Memory B cell (primary cell): Measurements from ENCODE around the gene SRSF12.
"Not testable (repeated sequence)": the region's sequence is repeated elsewhere in the genome, so short reads cannot be mapped to it uniquely, and the experiment has no call there.

Experiments
- ATAC-seq: fragments of 150-1000 bp; cut with Tn5 transposase; 2 replicates; pipeline ENCODE4 v1.10.0; 2021; ENCODE audit warnings: low read depth, mild to moderate bottlenecking, moderate library complexity
- DNase-seq, 2 donors: peaks; one replicate each; pipeline ENCODE4 v3.0.0; 2022; ENCODE audit warnings: low spot score in 2 of 2
- H3K27ac Mint-ChIP-seq: one replicate; pipeline ENCODE4 v1.8.0; 2022; ENCODE audit warnings: mild to moderate bottlenecking, moderate library complexity, mixed read lengths
- H3K27me3 Mint-ChIP-seq: one replicate; pipeline ENCODE4 v1.8.0; 2022; ENCODE audit warnings: mixed read lengths
- H3K36me3 Mint-ChIP-seq: one replicate; pipeline ENCODE4 v1.8.0; 2022; ENCODE audit warnings: mild to moderate bottlenecking, mixed read lengths
- H3K4me1 Mint-ChIP-seq: one replicate; pipeline ENCODE4 v1.8.0; 2022; ENCODE audit warnings: mixed read lengths
- H3K4me3 Mint-ChIP-seq: one replicate; pipeline ENCODE4 v1.8.0; 2022; ENCODE audit warnings: mild to moderate bottlenecking, moderate library complexity, mixed read lengths
- H3K9me3 Mint-ChIP-seq: one replicate; pipeline ENCODE4 v1.8.0; 2022; ENCODE audit warnings: mixed read lengths

Gene SRSF12

GRCh38 chr6:89140347-89141156, 22.7 kb upstream of the SRSF12 start:
- Mint-ChIP-seq H3K4me3 (no peak overlapping the region), H3K36me3 (no peaks in the 10 kb centered on the region), H3K4me1 (no peaks in the 10 kb centered on the region), H3K27ac (no peak overlapping the region), H3K27me3 (no peaks in the 10 kb centered on the region), H3K9me3 (no peaks in the 10 kb centered on the region)
- DNase-seq: no peak
- no peak for ATAC-seq

GRCh38 chr6:89139509-89140346, 21.9 kb upstream of the SRSF12 start:
- Mint-ChIP-seq H3K27ac (no peak overlapping the region), H3K4me3 (no peak overlapping the region), H3K4me1 (no peaks in the 10 kb centered on the region), H3K36me3 (no peaks in the 10 kb centered on the region), H3K27me3 (no peaks in the 10 kb centered on the region), H3K9me3 (no peaks in the 10 kb centered on the region)
- ATAC-seq (no peak), DNase-seq (no peak)

- no peaks in the 10 kb centered on the region for H3K27me3 Mint-ChIP-seq
Observed at GRCh38 chr6:89138173-89138572, 20.3 kb upstream of the SRSF12 start.

GRCh38 chr6:89134723-89135122, 16.9 kb upstream of the SRSF12 start:
- H3K27ac Mint-ChIP-seq: no peak overlapping the region
- H3K9me3 Mint-ChIP-seq: no peaks in the 10 kb centered on the region
- no peak overlapping the region for H3K4me3 Mint-ChIP-seq
- peaks cover 1% of the 10 kb centered on the region for H3K36me3 Mint-ChIP-seq
- ATAC-seq: no peak
- DNase-seq: no peak
- H3K4me1 Mint-ChIP-seq: no peaks in the 10 kb centered on the region
- H3K27me3 Mint-ChIP-seq: no peaks in the 10 kb centered on the region

More at GRCh38 chr6:89138173-89138572, 20.3 kb upstream of the SRSF12 start:
- no peak overlapping the region for H3K4me3 Mint-ChIP-seq
- no peaks in the 10 kb centered on the region for H3K4me1 Mint-ChIP-seq
- ATAC-seq (no peak), DNase-seq (no peak)
- H3K36me3 Mint-ChIP-seq: peaks cover 1% of the 10 kb centered on the region
- no peaks in the 10 kb centered on the region for H3K9me3 Mint-ChIP-seq
- H3K27ac Mint-ChIP-seq: no peak overlapping the region

GRCh38 chr6:89133981-89134380, 16.1 kb upstream of the SRSF12 start:
- Mint-ChIP-seq H3K9me3 (no peaks in the 10 kb centered on the region), H3K27ac (no peak overlapping the region), H3K4me1 (no peaks in the 10 kb centered on the region), H3K4me3 (no peak overlapping the region), H3K27me3 (no peaks in the 10 kb centered on the region), H3K36me3 (peaks cover 1% of the 10 kb centered on the region)
- ATAC-seq (no peak), DNase-seq (no peak)

GRCh38 chr6:89132057-89132456, 14.2 kb upstream of the SRSF12 start:
- peaks cover 8% of the 10 kb centered on the region for H3K36me3 Mint-ChIP-seq
- no peak for DNase-seq
- no peaks in the 10 kb centered on the region for H3K4me1 Mint-ChIP-seq
- no peaks in the 10 kb centered on the region for H3K27me3 Mint-ChIP-seq
- H3K9me3 Mint-ChIP-seq: peaks cover 3% of the 10 kb centered on the region
- no peak overlapping the region for H3K27ac Mint-ChIP-seq
- no peak for ATAC-seq
- no peak overlapping the region for H3K4me3 Mint-ChIP-seq

- Mint-ChIP-seq H3K9me3 (peaks cover 3% of the 10 kb centered on the region), H3K4me3 (no peak overlapping the region), H3K4me1 (no peaks in the 10 kb centered on the region), H3K27ac (no peak overlapping the region), H3K27me3 (no peaks in the 10 kb centered on the region), H3K36me3 (peaks cover 8% of the 10 kb centered on the region)
- DNase-seq: no peak
- no peak for ATAC-seq
Observed at GRCh38 chr6:89131599-89131998, 13.7 kb upstream of the SRSF12 start.

- not testable (repeated sequence) for H3K36me3 Mint-ChIP-seq, H3K4me1 Mint-ChIP-seq, H3K27ac Mint-ChIP-seq, H3K27me3 Mint-ChIP-seq, ATAC-seq, H3K4me3 Mint-ChIP-seq, DNase-seq, H3K9me3 Mint-ChIP-seq
Observed at GRCh38 chr6:89128256-89128671, 10.4 kb upstream of the SRSF12 start.

- Mint-ChIP-seq H3K9me3 (peaks cover 4% of the 10 kb centered on the region), H3K4me3 (no peak overlapping the region), H3K27me3 (no peaks in the 10 kb centered on the region), H3K27ac (no peak overlapping the region), H3K4me1 (no peaks in the 10 kb centered on the region), H3K36me3 (peaks cover 4% of the 10 kb centered on the region)
- peak; percentile 57 for ATAC-seq
- no peak for DNase-seq
Observed at GRCh38 chr6:89122625-89123024, 4.8 kb upstream of the SRSF12 start.

- ATAC-seq (no peak), DNase-seq (no peak)
- Mint-ChIP-seq H3K27me3 (no peaks in the 10 kb centered on the region), H3K4me1 (peaks cover 3% of the 10 kb centered on the region), H3K4me3 (no peak overlapping the region), H3K36me3 (peaks cover 4% of the 10 kb centered on the region), H3K9me3 (peaks cover 4% of the 10 kb centered on the region), H3K27ac (no peak overlapping the region)
Observed at GRCh38 chr6:89121934-89122333, 4.1 kb upstream of the SRSF12 start.

- Mint-ChIP-seq H3K27ac (no peak overlapping the region), H3K27me3 (no peaks in the 10 kb centered on the region), H3K9me3 (peaks cover 4% of the 10 kb centered on the region), H3K4me1 (peaks cover 6% of the 10 kb centered on the region), H3K36me3 (peaks cover 4% of the 10 kb centered on the region), H3K4me3 (no peak overlapping the region)
- DNase-seq: no peak
- ATAC-seq: no peak
Observed at GRCh38 chr6:89120371-89120770, 2.5 kb upstream of the SRSF12 start.

GRCh38 chr6:89118931-89119330, 1.1 kb upstream of the SRSF12 start:
- Mint-ChIP-seq H3K4me3 (peak overlapping the region; percentile 35), H3K4me1 (peaks cover 6% of the 10 kb centered on the region), H3K27me3 (no peaks in the 10 kb centered on the region), H3K9me3 (peaks cover 2% of the 10 kb centered on the region), H3K36me3 (peaks cover 2% of the 10 kb centered on the region), H3K27ac (no peak overlapping the region)
- ATAC-seq (no peak), DNase-seq (no peak)

- DNase-seq (no peak), ATAC-seq (no peak)
- Mint-ChIP-seq H3K27ac (no peak overlapping the region), H3K9me3 (peaks cover 2% of the 10 kb centered on the region), H3K27me3 (no peaks in the 10 kb centered on the region), H3K36me3 (peaks cover 4% of the 10 kb centered on the region), H3K4me3 (peak overlapping the region; percentile 84), H3K4me1 (peaks cover 6% of the 10 kb centered on the region)
Observed at GRCh38 chr6:89116702-89117101, 1.2 kb downstream of the SRSF12 start.

GRCh38 chr6:89111933-89112332, 5.9 kb downstream of the SRSF12 start:
- H3K27me3 Mint-ChIP-seq: no peaks in the 10 kb centered on the region
- peaks cover 3% of the 10 kb centered on the region for H3K4me1 Mint-ChIP-seq
- DNase-seq: no peak
- ATAC-seq: no peak
- H3K27ac Mint-ChIP-seq: no peak overlapping the region
- H3K9me3 Mint-ChIP-seq: no peaks in the 10 kb centered on the region
- peaks cover 4% of the 10 kb centered on the region for H3K36me3 Mint-ChIP-seq
- no peak overlapping the region for H3K4me3 Mint-ChIP-seq
